Measurements from ENCODE around the gene COL28A1. TPM values are rescaled to one million over a fixed set of nuclear protein-coding genes. Genes with fewer than 3 reads are reported as not detected.
"Not testable (repeated sequence)": the region's sequence is repeated elsewhere in the genome, so short reads cannot be mapped to it uniquely, and the experiment has no call there.

The COL28A1 gene
- total RNA-seq, 1 donor from 2014 or later, result 1.1 TPM

GRCh38 chr7:7474436-7474835, 61.2 kb downstream of the COL28A1 start:
- no peak for DNase-seq (ENCODE audit: extremely low spot score, unreplicated experiment)
- H3K27me3 Mint-ChIP-seq (ENCODE audit: unreplicated experiment), result peaks cover 5% of the 10 kb centered on the region
- H3K36me3 Mint-ChIP-seq (ENCODE audit: unreplicated experiment), result peaks cover 4% of the 10 kb centered on the region

GRCh38 chr7:7464991-7465765, 70.5 kb downstream of the COL28A1 start:
- not testable (repeated sequence) for H3K27me3 Mint-ChIP-seq (ENCODE audit: unreplicated experiment); H3K36me3 Mint-ChIP-seq (ENCODE audit: unreplicated experiment); DNase-seq (ENCODE audit: extremely low spot score, unreplicated experiment); H3K9me3 Mint-ChIP-seq (ENCODE audit: unreplicated experiment); H3K4me1 Mint-ChIP-seq (ENCODE audit: unreplicated experiment); H3K4me3 Mint-ChIP-seq (ENCODE audit: unreplicated experiment); H3K27ac Mint-ChIP-seq (ENCODE audit: unreplicated experiment)

More at GRCh38 chr7:7474436-7474835, 61.2 kb downstream of the COL28A1 start:
- peaks cover 18% of the 10 kb centered on the region for H3K9me3 Mint-ChIP-seq (ENCODE audit: unreplicated experiment)
- H3K27ac Mint-ChIP-seq (ENCODE audit: unreplicated experiment), result no peak overlapping the region
- H3K4me3 Mint-ChIP-seq (ENCODE audit: unreplicated experiment), result no peak overlapping the region
- no peak for TF ChIP-seq CTCF (IDR thresholded peaks at IDR 0.05)
- H3K4me1 Mint-ChIP-seq (ENCODE audit: unreplicated experiment), result no peaks in the 10 kb centered on the region

DNA sequence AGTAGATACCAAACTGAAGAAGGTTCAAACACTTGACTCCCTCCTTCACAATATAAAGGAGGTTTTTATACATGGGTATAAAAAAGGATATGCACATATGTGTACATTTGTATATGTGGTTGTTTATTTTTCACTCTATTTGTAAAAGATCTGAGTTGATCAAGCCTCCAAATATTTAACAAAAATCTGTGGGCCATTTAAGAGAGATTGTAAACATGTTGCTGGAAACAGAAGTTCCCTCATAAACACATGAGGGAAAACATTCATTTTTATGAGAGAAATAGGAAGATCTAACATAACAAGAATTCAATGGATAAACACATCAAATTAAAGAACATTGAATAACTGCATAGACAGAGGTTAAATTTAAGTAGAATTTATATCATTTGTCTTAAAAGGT, 81.7 kb downstream of the COL28A1 start:
- Mint-ChIP-seq H3K9me3 (ENCODE audit: unreplicated experiment) (peaks cover 21% of the 10 kb centered on the region), H3K4me1 (ENCODE audit: unreplicated experiment) (no peaks in the 10 kb centered on the region), H3K27ac (ENCODE audit: unreplicated experiment) (no peak overlapping the region), H3K4me3 (ENCODE audit: unreplicated experiment) (no peak overlapping the region), H3K36me3 (ENCODE audit: unreplicated experiment) (no peaks in the 10 kb centered on the region), H3K27me3 (ENCODE audit: unreplicated experiment) (no peaks in the 10 kb centered on the region)
- DNase-seq (ENCODE audit: extremely low spot score, unreplicated experiment), result no peak
- no peak for TF ChIP-seq CTCF (IDR thresholded peaks at IDR 0.05)

GRCh38 chr7:7452652-7453051, 83.0 kb downstream of the COL28A1 start:
- no peak overlapping the region for H3K27ac Mint-ChIP-seq (ENCODE audit: unreplicated experiment)

GRCh38 chr7:7452119-7452518, 83.6 kb downstream of the COL28A1 start:
- Mint-ChIP-seq H3K9me3 (ENCODE audit: unreplicated experiment) (peaks cover 27% of the 10 kb centered on the region), H3K4me1 (ENCODE audit: unreplicated experiment) (no peaks in the 10 kb centered on the region), H3K36me3 (ENCODE audit: unreplicated experiment) (peaks cover 3% of the 10 kb centered on the region), H3K4me3 (ENCODE audit: unreplicated experiment) (no peak overlapping the region), H3K27ac (ENCODE audit: unreplicated experiment) (no peak overlapping the region), H3K27me3 (ENCODE audit: unreplicated experiment) (no peaks in the 10 kb centered on the region)
- no peak for TF ChIP-seq CTCF (IDR thresholded peaks at IDR 0.05)
- no peak for DNase-seq (ENCODE audit: extremely low spot score, unreplicated experiment)

More at GRCh38 chr7:7452652-7453051, 83.0 kb downstream of the COL28A1 start:
- Mint-ChIP-seq H3K27me3 (ENCODE audit: unreplicated experiment) (no peaks in the 10 kb centered on the region), H3K4me1 (ENCODE audit: unreplicated experiment) (no peaks in the 10 kb centered on the region), H3K9me3 (ENCODE audit: unreplicated experiment) (peaks cover 28% of the 10 kb centered on the region), H3K4me3 (ENCODE audit: unreplicated experiment) (no peak overlapping the region), H3K36me3 (ENCODE audit: unreplicated experiment) (no peaks in the 10 kb centered on the region)
- DNase-seq (ENCODE audit: extremely low spot score, unreplicated experiment), result no peak
- TF ChIP-seq CTCF (IDR thresholded peaks at IDR 0.05), result no peak
